ENCODE data around the gene CXXC5. TPM values are rescaled to one million over a fixed set of nuclear protein-coding genes. Genes with fewer than 3 reads are reported as not detected.

Gene CXXC5
- total and polyA plus RNA-seq, 8 donors, result 18.3 to 101 (median 26.5) TPM

DNA sequence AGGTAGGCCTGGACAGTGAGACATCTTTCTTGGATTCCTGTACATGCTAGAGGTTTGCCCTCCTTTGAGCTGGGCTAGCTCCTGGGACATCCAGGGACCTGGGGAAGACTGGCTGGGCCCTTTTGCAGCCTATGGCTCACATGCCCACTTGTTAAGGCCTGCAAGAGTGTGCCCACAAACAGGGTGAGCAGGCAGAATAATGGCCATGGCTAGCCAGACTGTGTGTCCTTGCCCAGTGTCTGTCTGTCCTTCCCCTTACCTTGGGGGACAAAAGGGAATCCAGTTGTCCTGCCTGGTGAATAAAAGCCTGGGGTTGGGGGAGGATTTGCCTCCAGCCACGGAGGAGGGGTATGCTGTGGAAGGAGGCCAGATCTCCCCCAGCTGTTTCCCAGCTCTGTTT, 13.0 kb upstream of the CXXC5 start:
- Histone ChIP-seq H3K4me1 (peaks cover 43 to 61% (median 55%) of the 10 kb centered on the region in 4 donors), H3K27ac (peak overlapping the region; percentile 81 to 94 (median 89)), H3K27me3 (peaks cover 0 to 3% (median 0%) of the 10 kb centered on the region in 3 donors), H3K4me3 (no peak overlapping the region), H3K9me3 (no peaks in the 10 kb centered on the region), H3K36me3 (peaks cover 0 to 15% (median 5%) of the 10 kb centered on the region in 4 donors)
- whole genome bisulfite sequencing, 5 donors, result 36 to 75% (median 44%) methylated on average over 1 of the region's 1 CpG
- TF ChIP-seq EP300 (IDR thresholded peaks at IDR 0.05), result no peak
- no peak for TF ChIP-seq POLR2A (IDR thresholded peaks at IDR 0.05)
- TF ChIP-seq POLR2AphosphoS5 (IDR thresholded peaks at IDR 0.05), result no peak
- TF ChIP-seq, protein P1, sequence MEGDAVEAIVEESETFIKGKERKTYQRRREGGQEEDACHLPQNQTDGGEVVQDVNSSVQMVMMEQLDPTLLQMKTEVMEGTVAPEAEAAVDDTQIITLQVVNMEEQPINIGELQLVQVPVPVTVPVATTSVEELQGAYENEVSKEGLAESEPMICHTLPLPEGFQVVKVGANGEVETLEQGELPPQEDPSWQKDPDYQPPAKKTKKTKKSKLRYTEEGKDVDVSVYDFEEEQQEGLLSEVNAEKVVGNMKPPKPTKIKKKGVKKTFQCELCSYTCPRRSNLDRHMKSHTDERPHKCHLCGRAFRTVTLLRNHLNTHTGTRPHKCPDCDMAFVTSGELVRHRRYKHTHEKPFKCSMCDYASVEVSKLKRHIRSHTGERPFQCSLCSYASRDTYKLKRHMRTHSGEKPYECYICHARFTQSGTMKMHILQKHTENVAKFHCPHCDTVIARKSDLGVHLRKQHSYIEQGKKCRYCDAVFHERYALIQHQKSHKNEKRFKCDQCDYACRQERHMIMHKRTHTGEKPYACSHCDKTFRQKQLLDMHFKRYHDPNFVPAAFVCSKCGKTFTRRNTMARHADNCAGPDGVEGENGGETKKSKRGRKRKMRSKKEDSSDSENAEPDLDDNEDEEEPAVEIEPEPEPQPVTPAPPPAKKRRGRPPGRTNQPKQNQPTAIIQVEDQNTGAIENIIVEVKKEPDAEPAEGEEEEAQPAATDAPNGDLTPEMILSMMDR (IDR thresholded peaks at IDR 0.05), result no peak
- intact Hi-C loops (cut with DNase I; ENCODE audit: low total_unique reads), result no loop called here
- peak in 1 of 2 donors; percentile 16 for DNase-seq

DNA sequence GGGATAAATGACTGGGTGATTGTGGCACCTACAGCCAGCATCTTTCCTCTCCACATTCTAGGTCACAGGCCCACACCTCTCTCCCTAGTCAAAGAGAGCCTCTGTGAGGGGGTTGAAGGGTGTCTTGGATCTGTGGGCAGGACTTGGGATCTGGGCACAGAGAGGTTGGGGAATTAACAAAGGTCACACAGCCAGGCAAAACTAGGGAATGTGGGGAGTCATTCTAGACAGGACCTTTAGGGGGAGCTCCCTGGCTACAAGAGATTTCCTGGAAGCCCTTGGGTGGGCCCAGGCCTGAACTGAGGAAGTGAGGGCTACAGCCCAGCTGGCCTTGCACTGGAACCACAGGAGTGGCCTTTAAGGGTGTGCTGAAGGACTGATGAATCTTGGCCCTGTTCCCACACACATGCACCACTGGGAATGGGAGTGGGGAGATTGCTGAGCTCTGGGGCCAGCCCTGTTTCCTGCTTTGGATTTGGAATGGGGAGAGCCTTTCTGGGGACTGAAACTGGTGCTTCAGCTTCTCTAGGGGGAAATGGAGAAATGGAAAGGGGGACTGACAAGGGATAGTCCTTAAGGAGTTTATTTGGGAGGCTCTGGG, 12.4 kb upstream of the CXXC5 start:
- peaks cover 43 to 61% (median 55%) of the 10 kb centered on the region in 4 donors for H3K4me1 ChIP-seq
- no peaks in the 10 kb centered on the region for H3K9me3 ChIP-seq
- DNase-seq, result peak; percentile 83 to 95
- peak; percentile 6 to 81 (median 61) for TF ChIP-seq POLR2AphosphoS5 (IDR thresholded peaks at IDR 0.05)
- TF ChIP-seq POLR2A (IDR thresholded peaks at IDR 0.05), result no peak
- no peak for TF ChIP-seq EP300 (IDR thresholded peaks at IDR 0.05)
- TF ChIP-seq, protein P1 (IDR thresholded peaks at IDR 0.05), result peak in 5 of 7 experiments; percentile 36 to 68 (median 51)
- peak overlapping the region; percentile 81 to 94 (median 89) for H3K27ac ChIP-seq
- H3K36me3 ChIP-seq, result peaks cover 0 to 11% (median 4%) of the 10 kb centered on the region in 4 donors
- no peak overlapping the region for H3K4me3 ChIP-seq
- intact Hi-C loops (cut with DNase I; ENCODE audit: low total_unique reads), result no loop called here
- H3K27me3 ChIP-seq, result peaks cover 0 to 3% (median 0%) of the 10 kb centered on the region in 3 donors

DNA sequence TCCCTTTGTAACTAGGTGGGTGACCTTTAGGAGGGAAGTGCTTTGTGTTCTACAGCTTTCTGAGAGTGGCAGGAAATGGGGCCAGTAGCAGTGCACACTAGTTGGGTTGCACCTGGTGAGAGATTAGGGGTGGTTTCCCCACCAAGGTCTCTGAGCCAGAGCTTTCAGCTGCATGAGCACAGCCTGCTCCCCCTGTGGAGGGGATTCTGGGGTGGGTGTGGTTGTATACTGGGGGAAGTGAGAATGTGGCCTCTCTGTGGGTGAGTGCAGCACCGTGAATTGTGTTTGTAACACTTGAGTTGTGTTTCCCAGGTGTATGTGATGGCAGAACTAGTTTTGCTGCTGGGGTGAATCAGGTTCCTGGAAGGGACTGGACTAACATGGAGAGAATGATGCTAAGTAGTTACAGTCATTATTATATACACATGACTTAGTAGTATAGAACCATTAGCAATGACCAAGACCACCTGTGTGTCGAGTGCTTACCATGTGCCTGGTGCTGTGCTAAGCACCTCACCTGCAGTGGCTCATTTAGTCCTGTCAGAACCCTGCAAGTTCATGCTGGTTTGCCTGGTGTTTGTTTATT, 11.8 kb upstream of the CXXC5 start:
- no peak for TF ChIP-seq EP300 (IDR thresholded peaks at IDR 0.05)
- H3K27me3 ChIP-seq, result peaks cover 0 to 3% (median 0%) of the 10 kb centered on the region in 3 donors
- intact Hi-C loops (cut with DNase I; ENCODE audit: low total_unique reads), result no loop called here
- DNase-seq, result peak; percentile 61 to 86
- H3K9me3 ChIP-seq, result no peaks in the 10 kb centered on the region
- H3K36me3 ChIP-seq, result peaks cover 0 to 11% (median 4%) of the 10 kb centered on the region in 4 donors
- peak overlapping the region in 1 of 4 donors; percentile 52 for H3K4me3 ChIP-seq
- 37 to 52% (median 49%) methylated on average over 2 of the region's 2 CpGs for WGBS, 5 donors
- peak overlapping the region; percentile 81 to 94 (median 89) for H3K27ac ChIP-seq
- peaks cover 43 to 61% (median 55%) of the 10 kb centered on the region in 4 donors for H3K4me1 ChIP-seq

DNA sequence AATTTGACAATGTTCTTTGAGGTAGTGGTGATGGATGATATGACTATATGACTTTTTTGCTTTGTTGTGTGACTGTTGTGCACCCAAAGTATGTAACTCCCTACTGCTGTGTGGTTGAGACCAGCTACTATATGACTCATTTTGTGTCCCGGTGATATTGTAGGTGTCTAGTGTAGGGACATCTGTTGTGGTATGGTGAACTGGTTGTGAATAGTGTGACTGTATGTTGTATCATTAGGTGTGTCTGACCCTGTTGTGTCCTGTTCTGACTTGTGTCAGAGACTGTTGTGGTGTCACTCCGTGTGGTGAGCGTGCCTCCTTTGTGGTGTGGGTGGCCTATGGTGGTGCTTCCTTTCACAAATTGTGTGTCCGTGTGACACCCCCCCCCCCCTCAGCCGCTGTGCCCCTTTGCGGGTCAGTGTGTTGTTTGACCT, 11.2 kb upstream of the CXXC5 start:
- Histone ChIP-seq H3K27ac (peak overlapping the region; percentile 81 to 94 (median 89)), H3K27me3 (peaks cover 0 to 3% (median 0%) of the 10 kb centered on the region in 3 donors), H3K4me1 (peaks cover 43 to 66% (median 55%) of the 10 kb centered on the region in 4 donors), H3K4me3 (peak overlapping the region; percentile 43 to 52 (median 46)), H3K36me3 (peaks cover 0 to 7% (median 3%) of the 10 kb centered on the region in 4 donors), H3K9me3 (no peaks in the 10 kb centered on the region)
- DNase-seq, result no peak
- WGBS, 5 donors, result 3 to 16% (median 7%) methylated on average over 3 to 6 of the region's 6 CpGs
- no peak for TF ChIP-seq POLR2AphosphoS5 (IDR thresholded peaks at IDR 0.05)
- TF ChIP-seq POLR2A (IDR thresholded peaks at IDR 0.05), result no peak
- TF ChIP-seq, protein P1 (IDR thresholded peaks at IDR 0.05), result no peak
- no peak for TF ChIP-seq EP300 (IDR thresholded peaks at IDR 0.05)
- intact Hi-C loops (cut with DNase I; ENCODE audit: low total_unique reads), result no loop called here
